Astrocyte (in vitro differentiated cells and primary cell): ENCODE results near the gene FGF9. TPM values are rescaled to one million over a fixed set of nuclear protein-coding genes. Genes with fewer than 3 reads are reported as not detected.
A peak's percentile ranks its signal among the peaks of the same experiment; 100 is the strongest.

Experiments
- DNase-seq: peaks from one replicate; pipeline ENCODE4 v3.0.0-alpha.2; 2010; ENCODE audit warnings: low read depth
- FAIRE-seq: peaks from 2 replicates; lab custom pipeline; 2011; peaks lifted over from hg19 to GRCh38; lab: Jason Lieb, UNC
- H2AFZ ChIP-seq: 2 replicates; pipeline ENCODE4 v1.6.0; 2012; ENCODE audit warnings: low read depth, low read length, inconsistent platforms
- H3K27ac ChIP-seq: 2 replicates; pipeline ENCODE4 v1.5.1; 2011; ENCODE audit warnings: low read depth, low read length, inconsistent platforms
- H3K27me3 ChIP-seq: 2 replicates; pipeline ENCODE4 v1.6.0; 2011; ENCODE audit warnings: low read length, inconsistent platforms; ENCODE audit not compliant: insufficient read depth
- H3K36me3 ChIP-seq: 2 replicates; pipeline ENCODE4 v1.5.1; 2011; ENCODE audit warnings: low read length, inconsistent platforms; ENCODE audit not compliant: insufficient read depth
- H3K4me1 ChIP-seq: 2 replicates; pipeline ENCODE4 v1.5.1; 2011; ENCODE audit warnings: low read length, inconsistent platforms; ENCODE audit not compliant: insufficient read depth
- H3K4me2 ChIP-seq: 2 replicates; pipeline ENCODE4 v1.6.0; 2012; ENCODE audit warnings: low read length, inconsistent platforms
- H3K4me3 ChIP-seq: 2 replicates; pipeline ENCODE4 v1.5.1; 2011; ENCODE audit warnings: low read depth, mild to moderate bottlenecking, low read length, inconsistent platforms; ENCODE audit not compliant: insufficient read depth
- H3K79me2 ChIP-seq: 2 replicates; pipeline ENCODE4 v1.6.0; 2012; ENCODE audit warnings: mild to moderate bottlenecking, low read length, inconsistent platforms; ENCODE audit not compliant: insufficient read depth
- H3K9ac ChIP-seq: 2 replicates; pipeline ENCODE4 v1.6.0; 2012; ENCODE audit warnings: mild to moderate bottlenecking, low read length, inconsistent platforms
- H3K9me3 ChIP-seq: 2 replicates; pipeline ENCODE4 v1.5.1; 2012; ENCODE audit warnings: low read depth, mild to moderate bottlenecking, low read length, inconsistent platforms; ENCODE audit not compliant: insufficient read depth
- H4K20me1 ChIP-seq: 2 replicates; pipeline ENCODE4 v1.6.0; 2012; ENCODE audit warnings: low read length, inconsistent platforms; ENCODE audit not compliant: insufficient read depth
- H3K27ac Mint-ChIP-seq: one replicate; pipeline ENCODE4 v1.8.0; 2021; ENCODE audit warnings: mild to moderate bottlenecking, mixed read lengths; ENCODE audit not compliant: unreplicated experiment
- H3K27me3 Mint-ChIP-seq: one replicate; pipeline ENCODE4 v1.8.0; 2021; ENCODE audit warnings: low read depth, mixed read lengths; ENCODE audit not compliant: unreplicated experiment
- H3K36me3 Mint-ChIP-seq: one replicate; pipeline ENCODE4 v1.8.0; 2021; ENCODE audit warnings: low read depth, mixed read lengths; ENCODE audit not compliant: unreplicated experiment
- H3K4me1 Mint-ChIP-seq: one replicate; pipeline ENCODE4 v1.8.0; 2021; ENCODE audit warnings: low read depth, mixed read lengths; ENCODE audit not compliant: unreplicated experiment
- H3K4me3 Mint-ChIP-seq: one replicate; pipeline ENCODE4 v1.8.0; 2021; ENCODE audit warnings: mild to moderate bottlenecking, moderate library complexity, mixed read lengths; ENCODE audit not compliant: unreplicated experiment
- H3K9me3 Mint-ChIP-seq: one replicate; pipeline ENCODE4 v1.8.0; 2021; ENCODE audit warnings: mild to moderate bottlenecking, mixed read lengths; ENCODE audit not compliant: unreplicated experiment
- EZH2 ChIP-seq: IDR thresholded peaks from 2 replicates; pipeline ENCODE4 v1.6.1; 2012; ENCODE audit warnings: mild to moderate bottlenecking, low read length, inconsistent platforms; ENCODE audit not compliant: insufficient read depth
- total RNA-seq: library from RNA; stranded (reverse); gene quantifications from 2 replicates; pipeline ENCODE4 v1.2.1, GENCODE V29; 2021
- TF ChIP-seq, protein P1 (sequence below): IDR thresholded peaks from 2 replicates; pipeline ENCODE4 v1.5.1; 2011; ENCODE audit warnings: low read depth, mild to moderate bottlenecking, inconsistent platforms, low read length, moderate library complexity; ENCODE audit not compliant: insufficient read depth

Gene FGF9
- total RNA-seq, 1 donor from 2014 or later: 0.27 TPM

DNA sequence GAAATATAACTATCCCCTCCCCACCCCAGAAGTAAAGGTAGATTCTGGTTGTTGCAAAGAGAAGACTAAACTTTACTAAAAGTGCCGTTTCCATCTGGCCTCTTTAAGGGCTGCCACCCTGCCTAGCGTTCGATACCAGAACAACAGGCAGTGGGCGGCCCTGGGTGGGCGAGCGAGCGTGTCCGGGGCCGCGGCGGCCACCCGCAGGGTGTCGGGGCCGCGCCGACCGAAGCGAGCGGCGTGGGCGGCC, 2.6 kb downstream of the FGF9 start:
- H3K27ac Mint-ChIP-seq: no peak overlapping the region
- Histone ChIP-seq H4K20me1 (peaks cover 7% of the 10 kb centered on the region), H3K4me3 (peak overlapping the region; percentile 44), H3K27me3 (peaks cover 59% of the 10 kb centered on the region), H2AFZ (no peak overlapping the region), H3K9ac (no peak overlapping the region), H3K9me3 (no peaks in the 10 kb centered on the region), H3K36me3 (no peaks in the 10 kb centered on the region), H3K4me2 (peak overlapping the region; percentile 89), H3K27ac (no peak overlapping the region), H3K4me1 (peaks cover 25% of the 10 kb centered on the region), H3K79me2 (no peaks in the 10 kb centered on the region)
- DNase-seq (no peak), FAIRE-seq (no peak)
- no peaks in the 10 kb centered on the region for H3K36me3 Mint-ChIP-seq
- peaks cover 9% of the 10 kb centered on the region for H3K4me1 Mint-ChIP-seq
- H3K4me3 Mint-ChIP-seq: peak overlapping the region; percentile 64
- peaks cover 2% of the 10 kb centered on the region for H3K9me3 Mint-ChIP-seq
- TF ChIP-seq, protein P1, sequence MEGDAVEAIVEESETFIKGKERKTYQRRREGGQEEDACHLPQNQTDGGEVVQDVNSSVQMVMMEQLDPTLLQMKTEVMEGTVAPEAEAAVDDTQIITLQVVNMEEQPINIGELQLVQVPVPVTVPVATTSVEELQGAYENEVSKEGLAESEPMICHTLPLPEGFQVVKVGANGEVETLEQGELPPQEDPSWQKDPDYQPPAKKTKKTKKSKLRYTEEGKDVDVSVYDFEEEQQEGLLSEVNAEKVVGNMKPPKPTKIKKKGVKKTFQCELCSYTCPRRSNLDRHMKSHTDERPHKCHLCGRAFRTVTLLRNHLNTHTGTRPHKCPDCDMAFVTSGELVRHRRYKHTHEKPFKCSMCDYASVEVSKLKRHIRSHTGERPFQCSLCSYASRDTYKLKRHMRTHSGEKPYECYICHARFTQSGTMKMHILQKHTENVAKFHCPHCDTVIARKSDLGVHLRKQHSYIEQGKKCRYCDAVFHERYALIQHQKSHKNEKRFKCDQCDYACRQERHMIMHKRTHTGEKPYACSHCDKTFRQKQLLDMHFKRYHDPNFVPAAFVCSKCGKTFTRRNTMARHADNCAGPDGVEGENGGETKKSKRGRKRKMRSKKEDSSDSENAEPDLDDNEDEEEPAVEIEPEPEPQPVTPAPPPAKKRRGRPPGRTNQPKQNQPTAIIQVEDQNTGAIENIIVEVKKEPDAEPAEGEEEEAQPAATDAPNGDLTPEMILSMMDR: no peak
- peak; percentile 49 for TF ChIP-seq EZH2
- H3K27me3 Mint-ChIP-seq: peaks cover 54% of the 10 kb centered on the region

DNA sequence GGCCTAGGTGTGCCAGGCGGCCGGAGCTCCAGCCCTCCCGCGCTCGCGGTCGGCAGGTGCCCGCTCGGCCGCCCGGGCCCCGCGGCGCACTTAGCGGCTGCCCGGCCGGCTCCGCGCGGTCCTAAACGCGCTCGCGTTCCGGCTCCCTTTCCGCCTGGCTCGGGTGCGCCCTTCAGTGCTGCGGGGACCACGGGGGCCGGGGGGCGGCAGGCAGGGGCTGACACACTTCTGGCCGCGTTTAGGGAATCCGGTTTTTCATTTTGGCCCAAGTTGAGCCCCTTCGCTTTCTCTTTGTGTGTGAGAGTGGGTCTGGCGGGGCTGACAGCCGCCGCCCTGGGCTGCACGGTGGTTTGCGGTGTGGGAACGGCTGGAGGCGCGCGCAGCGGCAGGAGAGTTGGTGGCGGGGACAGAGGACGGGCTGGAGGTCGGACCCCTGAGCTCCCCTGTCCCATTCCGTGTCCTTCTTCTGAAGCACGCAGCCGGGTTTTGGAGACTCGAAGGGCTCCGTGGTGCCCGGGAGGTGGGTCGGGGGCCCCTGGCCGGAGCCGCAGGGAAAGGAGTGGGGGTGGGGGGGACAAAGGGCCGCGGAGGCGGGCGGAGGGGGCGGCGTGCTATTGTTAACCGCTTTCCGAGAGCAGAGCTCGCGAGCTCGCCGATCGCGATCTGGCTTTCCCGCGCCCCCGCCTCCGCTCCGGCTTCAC, 3.1 kb downstream of the FGF9 start:
- Mint-ChIP-seq H3K36me3 (no peaks in the 10 kb centered on the region), H3K4me1 (peaks cover 9% of the 10 kb centered on the region), H3K9me3 (peaks cover 2% of the 10 kb centered on the region), H3K27me3 (peaks cover 49% of the 10 kb centered on the region), H3K4me3 (peak overlapping the region; percentile 74), H3K27ac (no peak overlapping the region)
- Histone ChIP-seq H3K27ac (no peak overlapping the region), H3K4me2 (peak overlapping the region; percentile 89), H3K4me1 (peaks cover 20% of the 10 kb centered on the region), H3K36me3 (no peaks in the 10 kb centered on the region), H3K79me2 (no peaks in the 10 kb centered on the region), H3K9me3 (no peaks in the 10 kb centered on the region), H4K20me1 (peaks cover 7% of the 10 kb centered on the region), H3K27me3 (peaks cover 54% of the 10 kb centered on the region), H3K4me3 (peak overlapping the region; percentile 44), H2AFZ (peak overlapping the region; percentile 60), H3K9ac (no peak overlapping the region)
- no peak for DNase-seq
- TF ChIP-seq, protein P1: no peak
- TF ChIP-seq EZH2: peak; percentile 73
- FAIRE-seq: no peak

DNA sequence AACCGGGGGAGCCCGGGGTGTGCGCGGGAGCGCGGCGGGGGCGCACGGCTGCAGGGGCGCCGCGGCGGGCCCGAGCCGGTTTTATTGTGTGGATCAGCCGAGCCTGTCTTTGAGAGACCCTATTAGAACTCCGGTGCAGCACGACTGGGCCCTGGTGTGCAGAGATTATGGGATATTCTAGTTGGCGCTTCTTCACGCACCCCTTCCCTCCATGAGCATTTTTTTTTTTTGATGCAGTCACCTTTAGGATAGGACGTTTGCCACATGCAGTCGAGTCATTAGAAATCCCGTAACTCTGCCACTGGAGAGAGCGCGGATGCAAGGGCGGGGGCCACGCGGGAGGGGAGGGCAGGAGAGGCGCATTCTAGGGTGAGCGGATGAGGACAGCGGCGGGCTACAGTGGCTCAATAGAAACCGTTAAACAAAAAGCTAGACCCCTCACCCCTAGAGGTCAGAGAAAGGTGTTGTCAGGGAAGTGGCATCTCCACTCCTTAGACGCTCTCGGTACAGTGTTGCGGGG, 3.7 kb downstream of the FGF9 start:
- no peak for DNase-seq
- H3K4me3 ChIP-seq: peak overlapping the region; percentile 39
- H3K27me3 ChIP-seq: peaks cover 54% of the 10 kb centered on the region
- no peaks in the 10 kb centered on the region for H3K36me3 ChIP-seq
- peaks cover 7% of the 10 kb centered on the region for H4K20me1 ChIP-seq
- peak overlapping the region; percentile 89 for H3K4me2 ChIP-seq
- Mint-ChIP-seq H3K9me3 (peaks cover 2% of the 10 kb centered on the region), H3K27me3 (peaks cover 44% of the 10 kb centered on the region), H3K27ac (no peak overlapping the region), H3K4me3 (peak overlapping the region; percentile 70), H3K36me3 (no peaks in the 10 kb centered on the region), H3K4me1 (peaks cover 9% of the 10 kb centered on the region)
- H3K4me1 ChIP-seq: peaks cover 16% of the 10 kb centered on the region
- no peak overlapping the region for H3K9ac ChIP-seq
- peak overlapping the region; percentile 26 for H2AFZ ChIP-seq
- H3K27ac ChIP-seq: no peak overlapping the region
- no peaks in the 10 kb centered on the region for H3K9me3 ChIP-seq
- no peaks in the 10 kb centered on the region for H3K79me2 ChIP-seq
- TF ChIP-seq, protein P1: no peak
- TF ChIP-seq EZH2: no peak
- FAIRE-seq: no peak
